ENCODE data around the gene MYBBP1A. TPM values are rescaled to one million over a fixed set of nuclear protein-coding genes. Genes with fewer than 3 reads are reported as not detected.
"Not testable (repeated sequence)": the region's sequence is repeated elsewhere in the genome, so short reads cannot be mapped to it uniquely, and the experiment has no call there.

The MYBBP1A gene
- polyA plus RNA-seq, 1 donor: 36.9 TPM

- not testable (repeated sequence) for DNase-seq
Measured at GRCh38 chr17:4590042-4590441, 34.9 kb upstream of the MYBBP1A start.

- DNase-seq: no peak
Measured at GRCh38 chr17:4588898-4589625, 33.9 kb upstream of the MYBBP1A start.

- no peak for DNase-seq
Measured at GRCh38 chr17:4588391-4588790, 33.2 kb upstream of the MYBBP1A start.

- DNase-seq: no peak
Measured at GRCh38 chr17:4587803-4588202, 32.6 kb upstream of the MYBBP1A start.

- DNase-seq: no peak
Measured at GRCh38 chr17:4587195-4587594, 32.0 kb upstream of the MYBBP1A start.

GRCh38 chr17:4586043-4586442 is 30.9 kb upstream of the MYBBP1A start:
- no peak for DNase-seq

GRCh38 chr17:4585638-4585994 is 30.4 kb upstream of the MYBBP1A start:
- DNase-seq: no peak

GRCh38 chr17:4584917-4585637 is 29.9 kb upstream of the MYBBP1A start:
- no peak for DNase-seq

GRCh38 chr17:4584101-4584916 is 29.1 kb upstream of the MYBBP1A start, which contains the start of gene SMTNL2:
TSS of gene SMTNL2 (plus strand) at chr17:4584529. CDS start at chr17:4584606, 77 bp downstream.
- peak; percentile 63 for DNase-seq

GRCh38 chr17:4583782-4584100 is 28.6 kb upstream of the MYBBP1A start:
- no peak for DNase-seq

- DNase-seq: no peak
Measured at GRCh38 chr17:4583206-4583605, 28.0 kb upstream of the MYBBP1A start.

- no peak for DNase-seq
Measured at GRCh38 chr17:4582691-4583090, 27.5 kb upstream of the MYBBP1A start.

- no peak for DNase-seq
Measured at GRCh38 chr17:4582101-4582501, 26.9 kb upstream of the MYBBP1A start.

GRCh38 chr17:4580291-4580690 is 25.1 kb upstream of the MYBBP1A start:
- DNase-seq: no peak

- DNase-seq: no peak
Measured at GRCh38 chr17:4579678-4580077, 24.5 kb upstream of the MYBBP1A start.

- DNase-seq: not testable (repeated sequence)
Measured at GRCh38 chr17:4578349-4578748, 23.2 kb upstream of the MYBBP1A start.

GRCh38 chr17:4577386-4577993 is 22.3 kb upstream of the MYBBP1A start:
- DNase-seq: no peak

GRCh38 chr17:4576729-4577322 is 21.6 kb upstream of the MYBBP1A start:
- no peak for DNase-seq

GRCh38 chr17:4576161-4576558 is 21.0 kb upstream of the MYBBP1A start:
- DNase-seq: no peak

GRCh38 chr17:4574448-4575045 is 19.4 kb upstream of the MYBBP1A start:
- no peak for DNase-seq

- no peak for DNase-seq
Measured at GRCh38 chr17:4573669-4574068, 18.5 kb upstream of the MYBBP1A start.

GRCh38 chr17:4573115-4573514 is 17.9 kb upstream of the MYBBP1A start:
- DNase-seq: no peak
